GM23338 (cell line): ENCODE data around the gene SMR3A. TPM values are rescaled to one million over a fixed set of nuclear protein-coding genes. Genes with fewer than 3 reads are reported as not detected.

Experiments
- ATAC-seq: fragments of 200-7000 bp; cut with Tn5 transposase; 3 replicates; pipeline ENCODE4 v1.9.1; 2020
- DNase-seq: peaks from one replicate; pipeline ENCODE4 v3.0.0-alpha.2; 2015; ENCODE audit warnings: low spot score
- H2AFZ ChIP-seq: fragments of 200-600 bp; sonication (generic); 2 replicates; pipeline ENCODE4 v1.8.0; 2016; ENCODE audit warnings: antibody characterized with exemption, mild to moderate bottlenecking, moderate library complexity
- H3F3A ChIP-seq: fragments of 200-600 bp; sonication (generic); replicated peaks from 2 replicates; pipeline ENCODE4 v1.8.0; 2017; ENCODE audit warnings: antibody characterized with exemption, mixed run types, low read depth
- H3K27ac ChIP-seq: fragments of 200-600 bp; sonication (generic); 2 replicates; pipeline ENCODE4 v1.6.1; 2016; ENCODE audit warnings: low read depth
- H3K27me3 ChIP-seq: fragments of 200-600 bp; sonication (generic); 2 replicates; pipeline ENCODE4 v1.8.0; 2016; ENCODE audit warnings: mild to moderate bottlenecking, mixed run types, moderate library complexity; ENCODE audit not compliant: insufficient read depth
- H3K36me3 ChIP-seq: fragments of 200-600 bp; sonication (generic); 2 replicates; pipeline ENCODE4 v1.8.0; 2016; ENCODE audit warnings: mild to moderate bottlenecking; ENCODE audit not compliant: insufficient read depth
- H3K4me1 ChIP-seq: fragments of 200-600 bp; sonication (generic); 2 replicates; pipeline ENCODE4 v1.8.0; 2016; ENCODE audit warnings: mild to moderate bottlenecking, moderate library complexity; ENCODE audit not compliant: insufficient read depth
- H3K4me2 ChIP-seq: fragments of 200-600 bp; sonication (generic); 2 replicates; pipeline ENCODE4 v1.7.1; 2017; ENCODE audit warnings: mixed run types
- H3K4me3 ChIP-seq: fragments of 200-600 bp; sonication (generic); 2 replicates; pipeline ENCODE4 v1.6.1; 2016; ENCODE audit warnings: mixed run types
- H3K79me2 ChIP-seq: fragments of 200-600 bp; sonication (generic); replicated peaks from 2 replicates; pipeline ENCODE4 v1.8.0; 2017; ENCODE audit warnings: mild to moderate bottlenecking; ENCODE audit not compliant: insufficient read depth
- H3K9me2 ChIP-seq: fragments of 200-600 bp; sonication (generic); 2 replicates; pipeline ENCODE4 v1.8.0; 2017; ENCODE audit not compliant: insufficient read depth
- H4K20me1 ChIP-seq: fragments of 200-600 bp; sonication (generic); replicated peaks from 2 replicates; pipeline ENCODE4 v1.8.0; 2017; ENCODE audit warnings: mild to moderate bottlenecking; ENCODE audit not compliant: insufficient read depth
- H3K27ac Mint-ChIP-seq: 2 replicates; pipeline ENCODE4 v1.8.0; 2020; ENCODE audit warnings: inconsistent platforms, mild to moderate bottlenecking, moderate library complexity, mixed read lengths
- H3K27me3 Mint-ChIP-seq: 3 replicates; pipeline ENCODE4 v1.8.0; 2022; ENCODE audit warnings: low read depth, mild to moderate bottlenecking, moderate library complexity, mixed read lengths, inconsistent platforms; ENCODE audit not compliant: insufficient read depth, poor library complexity
- H3K36me3 Mint-ChIP-seq: 3 replicates; pipeline ENCODE4 v1.8.0; 2021; ENCODE audit warnings: low read depth, mild to moderate bottlenecking, inconsistent platforms, moderate library complexity, mixed read lengths
- H3K4me1 Mint-ChIP-seq: 3 replicates; pipeline ENCODE4 v1.8.0; 2020; ENCODE audit warnings: mild to moderate bottlenecking, inconsistent platforms, mixed read lengths
- H3K4me3 Mint-ChIP-seq: 3 replicates; pipeline ENCODE4 v1.8.0; 2021; ENCODE audit warnings: moderate library complexity, mild to moderate bottlenecking, inconsistent platforms, mixed read lengths
- H3K9me3 Mint-ChIP-seq: 3 replicates; pipeline ENCODE4 v1.8.0; 2020; ENCODE audit warnings: moderate library complexity, mild to moderate bottlenecking, inconsistent platforms, mixed read lengths
- CREB1 ChIP-seq: fragments of 250-450 bp; sonication (Bioruptor Pico); IDR thresholded peaks from 2 replicates; pipeline ENCODE4 v1.5.0; 2020; ENCODE audit warnings: low read depth, mild to moderate bottlenecking, moderate library complexity
- EZH2 ChIP-seq: fragments of 200-600 bp; sonication (generic); IDR thresholded peaks from one replicate; pipeline ENCODE4 v1.8.0; 2017; ENCODE audit warnings: antibody characterized with exemption, mild to moderate bottlenecking, low read depth; ENCODE audit not compliant: unreplicated experiment
- EZH2phosphoT487 ChIP-seq: fragments of 200-600 bp; sonication (generic); IDR thresholded peaks from one replicate; pipeline ENCODE4 v1.8.1; 2018; ENCODE audit warnings: antibody characterized with exemption; ENCODE audit not compliant: unreplicated experiment
- JUNB ChIP-seq: IDR thresholded peaks from one replicate; pipeline ENCODE4 v1.6.1; 2016; ENCODE audit warnings: antibody characterized with exemption; ENCODE audit not compliant: unreplicated experiment
- NANOG ChIP-seq: IDR thresholded peaks from 2 replicates; pipeline ENCODE4 v1.6.1; 2016; ENCODE audit warnings: antibody characterized with exemption, borderline replicate concordance
- POLR2AphosphoS5 ChIP-seq: IDR thresholded peaks from 2 replicates; pipeline ENCODE4 v1.6.1; 2016; ENCODE audit warnings: antibody characterized with exemption, low read depth
- STAT1 ChIP-seq: IDR thresholded peaks from one replicate; pipeline ENCODE4 v1.6.1; 2016; ENCODE audit warnings: antibody characterized with exemption; ENCODE audit not compliant: unreplicated experiment
- ZNF331 ChIP-seq: fragments of 250-450 bp; sonication (Bioruptor Pico); IDR thresholded peaks from 2 replicates; pipeline ENCODE4 v1.5.0; 2020; ENCODE audit warnings: low read depth, mild to moderate bottlenecking, moderate library complexity
- polyA plus RNA-seq: library from polyadenylated mRNA; unstranded; fragments of >200 nt; fragmentation: Nextera tagmentation; extraction: Ambion mirVana; gene quantifications from 2 replicates; pipeline ENCODE4 v1.2.1, GENCODE V29; 2016
- total RNA-seq: library from RNA; depleted of rRNA; stranded (reverse); fragments of >200 nt; shearing (Covaris generic); gene quantifications from 2 replicates; pipeline ENCODE4 v1.2.3, GENCODE V29; 2014
- TF ChIP-seq, protein P1 (sequence below), 2 experiments: fragments of 200-600 bp in 1 of 2; sonication (generic) in 1 of 2; conservative IDR thresholded peaks; 2 replicates each; pipeline versions ENCODE4 v1.5.1 to v1.6.1; 2016 to 2017; ENCODE audit warnings: antibody characterized with exemption in 2 of 2, low read depth in 2 of 2, mild to moderate bottlenecking in 2 of 2, moderate library complexity in 1 of 2
- TF ChIP-seq, protein P2 (sequence below): IDR thresholded peaks from 2 replicates; pipeline ENCODE4 v1.6.1; 2016; ENCODE audit warnings: antibody characterized with exemption
- TF ChIP-seq, protein P3 (sequence below): fragments of 250-450 bp; sonication (Bioruptor Pico); IDR thresholded peaks from 2 replicates; pipeline ENCODE4 v1.5.0; 2020; ENCODE audit warnings: mild to moderate bottlenecking, moderate library complexity
- TF ChIP-seq, protein P4 (sequence below): IDR thresholded peaks from one replicate; pipeline ENCODE4 v1.6.1; 2018; ENCODE audit warnings: antibody characterized with exemption; ENCODE audit not compliant: unreplicated experiment

SMR3A gene
- total and polyA plus RNA-seq, 2 experiments from 2014 or later = not detected

DNA sequence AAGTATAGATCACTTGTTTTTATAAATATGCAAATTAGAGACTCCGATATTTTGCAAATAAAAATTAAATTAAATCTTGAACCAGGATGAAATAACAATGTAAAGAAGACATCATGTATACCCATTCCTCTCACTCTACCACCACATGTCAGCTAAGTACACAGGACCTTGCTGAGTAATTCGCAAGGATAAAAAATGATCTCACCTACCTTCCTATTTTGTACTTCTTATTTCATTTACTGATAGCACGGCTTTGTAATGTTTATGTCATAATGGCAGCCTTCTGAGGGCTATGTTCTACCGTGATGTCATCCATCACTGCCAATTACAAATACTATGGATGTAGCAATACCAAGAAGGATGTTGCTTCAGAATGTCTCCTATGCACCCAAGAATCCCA lies 11.4 kb downstream of the SMR3A start:
- no peaks in the 10 kb centered on the region for H3F3A ChIP-seq

More for the DNA sequence above, 11.4 kb downstream of the SMR3A start:
- H3K79me2 ChIP-seq = no peaks in the 10 kb centered on the region
- no peak for DNase-seq
- Mint-ChIP-seq H3K27ac (no peak overlapping the region), H3K4me3 (no peak overlapping the region), H3K9me3 (no peaks in the 10 kb centered on the region; the same call in 2 of the 3 replicates), H3K4me1 (no peaks in the 10 kb centered on the region), H3K27me3 (no peaks in the 10 kb centered on the region), H3K36me3 (no peaks in the 10 kb centered on the region)
- H3K4me2 ChIP-seq = no peak overlapping the region
- H3K27ac ChIP-seq = no peak overlapping the region
- TF ChIP-seq POLR2AphosphoS5 (no peak), EZH2 (no peak), ZNF331 (CRISPR knock-in tag) (no peak), EZH2phosphoT487 (no peak), NANOG (no peak), STAT1 (no peak), JUNB (no peak), CREB1 (no peak)
- TF ChIP-seq, protein P1, sequence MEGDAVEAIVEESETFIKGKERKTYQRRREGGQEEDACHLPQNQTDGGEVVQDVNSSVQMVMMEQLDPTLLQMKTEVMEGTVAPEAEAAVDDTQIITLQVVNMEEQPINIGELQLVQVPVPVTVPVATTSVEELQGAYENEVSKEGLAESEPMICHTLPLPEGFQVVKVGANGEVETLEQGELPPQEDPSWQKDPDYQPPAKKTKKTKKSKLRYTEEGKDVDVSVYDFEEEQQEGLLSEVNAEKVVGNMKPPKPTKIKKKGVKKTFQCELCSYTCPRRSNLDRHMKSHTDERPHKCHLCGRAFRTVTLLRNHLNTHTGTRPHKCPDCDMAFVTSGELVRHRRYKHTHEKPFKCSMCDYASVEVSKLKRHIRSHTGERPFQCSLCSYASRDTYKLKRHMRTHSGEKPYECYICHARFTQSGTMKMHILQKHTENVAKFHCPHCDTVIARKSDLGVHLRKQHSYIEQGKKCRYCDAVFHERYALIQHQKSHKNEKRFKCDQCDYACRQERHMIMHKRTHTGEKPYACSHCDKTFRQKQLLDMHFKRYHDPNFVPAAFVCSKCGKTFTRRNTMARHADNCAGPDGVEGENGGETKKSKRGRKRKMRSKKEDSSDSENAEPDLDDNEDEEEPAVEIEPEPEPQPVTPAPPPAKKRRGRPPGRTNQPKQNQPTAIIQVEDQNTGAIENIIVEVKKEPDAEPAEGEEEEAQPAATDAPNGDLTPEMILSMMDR (conservative IDR thresholded peaks at IDR 0.05; ENCODE audit: low read depth in 2 of 2) = no peak
- TF ChIP-seq, protein P2, sequence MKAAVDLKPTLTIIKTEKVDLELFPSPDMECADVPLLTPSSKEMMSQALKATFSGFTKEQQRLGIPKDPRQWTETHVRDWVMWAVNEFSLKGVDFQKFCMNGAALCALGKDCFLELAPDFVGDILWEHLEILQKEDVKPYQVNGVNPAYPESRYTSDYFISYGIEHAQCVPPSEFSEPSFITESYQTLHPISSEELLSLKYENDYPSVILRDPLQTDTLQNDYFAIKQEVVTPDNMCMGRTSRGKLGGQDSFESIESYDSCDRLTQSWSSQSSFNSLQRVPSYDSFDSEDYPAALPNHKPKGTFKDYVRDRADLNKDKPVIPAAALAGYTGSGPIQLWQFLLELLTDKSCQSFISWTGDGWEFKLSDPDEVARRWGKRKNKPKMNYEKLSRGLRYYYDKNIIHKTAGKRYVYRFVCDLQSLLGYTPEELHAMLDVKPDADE = no peak
- TF ChIP-seq, protein P3, sequence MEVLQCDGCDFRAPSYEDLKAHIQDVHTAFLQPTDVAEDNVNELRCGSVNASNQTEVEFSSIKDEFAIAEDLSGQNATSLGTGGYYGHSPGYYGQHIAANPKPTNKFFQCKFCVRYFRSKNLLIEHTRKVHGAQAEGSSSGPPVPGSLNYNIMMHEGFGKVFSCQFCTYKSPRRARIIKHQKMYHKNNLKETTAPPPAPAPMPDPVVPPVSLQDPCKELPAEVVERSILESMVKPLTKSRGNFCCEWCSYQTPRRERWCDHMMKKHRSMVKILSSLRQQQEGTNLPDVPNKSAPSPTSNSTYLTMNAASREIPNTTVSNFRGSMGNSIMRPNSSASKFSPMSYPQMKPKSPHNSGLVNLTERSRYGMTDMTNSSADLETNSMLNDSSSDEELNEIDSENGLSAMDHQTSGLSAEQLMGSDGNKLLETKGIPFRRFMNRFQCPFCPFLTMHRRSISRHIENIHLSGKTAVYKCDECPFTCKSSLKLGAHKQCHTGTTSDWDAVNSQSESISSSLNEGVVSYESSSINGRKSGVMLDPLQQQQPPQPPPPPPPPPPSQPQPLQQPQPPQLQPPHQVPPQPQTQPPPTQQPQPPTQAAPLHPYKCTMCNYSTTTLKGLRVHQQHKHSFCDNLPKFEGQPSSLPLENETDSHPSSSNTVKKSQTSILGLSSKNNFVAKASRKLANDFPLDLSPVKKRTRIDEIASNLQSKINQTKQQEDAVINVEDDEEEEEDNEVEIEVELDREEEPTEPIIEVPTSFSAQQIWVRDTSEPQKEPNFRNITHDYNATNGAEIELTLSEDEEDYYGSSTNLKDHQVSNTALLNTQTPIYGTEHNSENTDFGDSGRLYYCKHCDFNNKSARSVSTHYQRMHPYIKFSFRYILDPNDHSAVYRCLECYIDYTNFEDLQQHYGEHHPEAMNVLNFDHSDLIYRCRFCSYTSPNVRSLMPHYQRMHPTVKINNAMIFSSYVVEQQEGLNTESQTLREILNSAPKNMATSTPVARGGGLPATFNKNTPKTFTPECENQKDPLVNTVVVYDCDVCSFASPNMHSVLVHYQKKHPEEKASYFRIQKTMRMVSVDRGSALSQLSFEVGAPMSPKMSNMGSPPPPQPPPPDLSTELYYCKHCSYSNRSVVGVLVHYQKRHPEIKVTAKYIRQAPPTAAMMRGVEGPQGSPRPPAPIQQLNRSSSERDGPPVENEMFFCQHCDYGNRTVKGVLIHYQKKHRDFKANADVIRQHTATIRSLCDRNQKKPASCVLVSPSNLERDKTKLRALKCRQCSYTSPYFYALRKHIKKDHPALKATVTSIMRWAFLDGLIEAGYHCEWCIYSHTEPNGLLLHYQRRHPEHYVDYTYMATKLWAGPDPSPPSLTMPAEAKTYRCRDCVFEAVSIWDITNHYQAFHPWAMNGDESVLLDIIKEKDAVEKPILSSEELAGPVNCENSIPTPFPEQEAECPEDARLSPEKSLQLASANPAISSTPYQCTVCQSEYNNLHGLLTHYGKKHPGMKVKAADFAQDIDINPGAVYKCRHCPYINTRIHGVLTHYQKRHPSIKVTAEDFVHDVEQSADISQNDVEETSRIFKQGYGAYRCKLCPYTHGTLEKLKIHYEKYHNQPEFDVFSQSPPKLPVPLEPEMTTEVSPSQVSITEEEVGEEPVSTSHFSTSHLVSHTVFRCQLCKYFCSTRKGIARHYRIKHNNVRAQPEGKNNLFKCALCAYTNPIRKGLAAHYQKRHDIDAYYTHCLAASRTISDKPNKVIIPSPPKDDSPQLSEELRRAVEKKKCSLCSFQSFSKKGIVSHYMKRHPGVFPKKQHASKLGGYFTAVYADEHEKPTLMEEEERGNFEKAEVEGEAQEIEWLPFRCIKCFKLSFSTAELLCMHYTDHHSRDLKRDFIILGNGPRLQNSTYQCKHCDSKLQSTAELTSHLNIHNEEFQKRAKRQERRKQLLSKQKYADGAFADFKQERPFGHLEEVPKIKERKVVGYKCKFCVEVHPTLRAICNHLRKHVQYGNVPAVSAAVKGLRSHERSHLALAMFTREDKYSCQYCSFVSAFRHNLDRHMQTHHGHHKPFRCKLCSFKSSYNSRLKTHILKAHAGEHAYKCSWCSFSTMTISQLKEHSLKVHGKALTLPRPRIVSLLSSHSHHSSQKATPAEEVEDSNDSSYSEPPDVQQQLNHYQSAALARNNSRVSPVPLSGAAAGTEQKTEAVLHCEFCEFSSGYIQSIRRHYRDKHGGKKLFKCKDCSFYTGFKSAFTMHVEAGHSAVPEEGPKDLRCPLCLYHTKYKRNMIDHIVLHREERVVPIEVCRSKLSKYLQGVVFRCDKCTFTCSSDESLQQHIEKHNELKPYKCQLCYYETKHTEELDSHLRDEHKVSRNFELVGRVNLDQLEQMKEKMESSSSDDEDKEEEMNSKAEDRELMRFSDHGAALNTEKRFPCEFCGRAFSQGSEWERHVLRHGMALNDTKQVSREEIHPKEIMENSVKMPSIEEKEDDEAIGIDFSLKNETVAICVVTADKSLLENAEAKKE (CRISPR knock-in tag) = no peak
- TF ChIP-seq, protein P4, sequence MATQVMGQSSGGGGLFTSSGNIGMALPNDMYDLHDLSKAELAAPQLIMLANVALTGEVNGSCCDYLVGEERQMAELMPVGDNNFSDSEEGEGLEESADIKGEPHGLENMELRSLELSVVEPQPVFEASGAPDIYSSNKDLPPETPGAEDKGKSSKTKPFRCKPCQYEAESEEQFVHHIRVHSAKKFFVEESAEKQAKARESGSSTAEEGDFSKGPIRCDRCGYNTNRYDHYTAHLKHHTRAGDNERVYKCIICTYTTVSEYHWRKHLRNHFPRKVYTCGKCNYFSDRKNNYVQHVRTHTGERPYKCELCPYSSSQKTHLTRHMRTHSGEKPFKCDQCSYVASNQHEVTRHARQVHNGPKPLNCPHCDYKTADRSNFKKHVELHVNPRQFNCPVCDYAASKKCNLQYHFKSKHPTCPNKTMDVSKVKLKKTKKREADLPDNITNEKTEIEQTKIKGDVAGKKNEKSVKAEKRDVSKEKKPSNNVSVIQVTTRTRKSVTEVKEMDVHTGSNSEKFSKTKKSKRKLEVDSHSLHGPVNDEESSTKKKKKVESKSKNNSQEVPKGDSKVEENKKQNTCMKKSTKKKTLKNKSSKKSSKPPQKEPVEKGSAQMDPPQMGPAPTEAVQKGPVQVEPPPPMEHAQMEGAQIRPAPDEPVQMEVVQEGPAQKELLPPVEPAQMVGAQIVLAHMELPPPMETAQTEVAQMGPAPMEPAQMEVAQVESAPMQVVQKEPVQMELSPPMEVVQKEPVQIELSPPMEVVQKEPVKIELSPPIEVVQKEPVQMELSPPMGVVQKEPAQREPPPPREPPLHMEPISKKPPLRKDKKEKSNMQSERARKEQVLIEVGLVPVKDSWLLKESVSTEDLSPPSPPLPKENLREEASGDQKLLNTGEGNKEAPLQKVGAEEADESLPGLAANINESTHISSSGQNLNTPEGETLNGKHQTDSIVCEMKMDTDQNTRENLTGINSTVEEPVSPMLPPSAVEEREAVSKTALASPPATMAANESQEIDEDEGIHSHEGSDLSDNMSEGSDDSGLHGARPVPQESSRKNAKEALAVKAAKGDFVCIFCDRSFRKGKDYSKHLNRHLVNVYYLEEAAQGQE = no peak
- H3K36me3 ChIP-seq = no peaks in the 10 kb centered on the region
- no peaks in the 10 kb centered on the region for H3K27me3 ChIP-seq
- H4K20me1 ChIP-seq = no peaks in the 10 kb centered on the region
- no peak overlapping the region for H2AFZ ChIP-seq
- no peak for ATAC-seq
- H3K9me2 ChIP-seq = no peaks in the 10 kb centered on the region
- H3K4me3 ChIP-seq = no peak overlapping the region
- no peaks in the 10 kb centered on the region; the same call in 1 of the 2 replicates for H3K4me1 ChIP-seq
